CD14-positive monocyte (primary cell): ENCODE data around the gene WNT16. TPM values are rescaled to one million over a fixed set of nuclear protein-coding genes. Genes with fewer than 3 reads are reported as not detected.

Source experiments
- DNase-seq, 3 donors: peaks; one replicate each; pipeline ENCODE4 v3.0.0-alpha.2; 2011 to 2022
- H2AFZ ChIP-seq: 2 replicates; pipeline ENCODE4 v1.6.0; 2012; ENCODE audit warnings: mild to moderate bottlenecking, low read depth, low read length, inconsistent platforms; ENCODE audit not compliant: insufficient read depth, poor library complexity, severe bottlenecking
- H3K27ac ChIP-seq, 2 donors: 1 replicate in 1 of 2; 2 replicates in 1 of 2; pipeline ENCODE4 v1.5.1; 2012 to 2013; ENCODE audit warnings: low read length in 2 of 2, control low read depth in 1 of 2, inconsistent platforms in 1 of 2, low read depth in 1 of 2, mild to moderate bottlenecking in 1 of 2
- H3K27me3 ChIP-seq, 2 donors: one replicate each; pipeline versions ENCODE4 v1.6.0 to v1.6.1; 2011 to 2013; ENCODE audit warnings: low read length in 2 of 2; ENCODE audit not compliant: control insufficient read depth in 2 of 2, insufficient read depth in 2 of 2
- H3K36me3 ChIP-seq, 2 donors: replicated peaks in 1 of 2; 1 replicate in 1 of 2; 2 replicates in 1 of 2; pipeline versions ENCODE4 v1.5.1 to v1.6.1; 2012 to 2013; ENCODE audit warnings: low read length in 2 of 2, control low read depth in 1 of 2, inconsistent platforms in 1 of 2, mild to moderate bottlenecking in 1 of 2; ENCODE audit not compliant: insufficient read depth in 2 of 2, control insufficient read depth in 1 of 2
- H3K4me1 ChIP-seq, 2 donors: 1 replicate in 1 of 2; 2 replicates in 1 of 2; pipeline versions ENCODE4 v1.5.1 to v1.6.1; 2012 to 2013; ENCODE audit warnings: low read length in 2 of 2, control low read depth in 1 of 2, inconsistent platforms in 1 of 2, mild to moderate bottlenecking in 1 of 2, moderate library complexity in 1 of 2; ENCODE audit not compliant: insufficient read depth in 2 of 2, control insufficient read depth in 1 of 2
- H3K4me2 ChIP-seq: replicated peaks from 2 replicates; pipeline ENCODE3; 2012; ENCODE audit warnings: low read length, moderate library complexity, mild to moderate bottlenecking; ENCODE audit not compliant: poor library complexity, severe bottlenecking; ENCODE audit errors: extremely low read depth
- H3K4me3 ChIP-seq, 3 experiments: fragments of 200-600 bp in 1 of 3; sonication (generic) in 1 of 3; replicated peaks in 1 of 3; 1 replicate in 2 of 3; 2 replicates in 1 of 3; pipeline ENCODE4 v1.5.1; 2011 to 2013; ENCODE audit warnings: low read length in 3 of 3, mild to moderate bottlenecking in 3 of 3, control low read depth in 2 of 3, low read depth in 2 of 3, inconsistent platforms in 1 of 3, moderate library complexity in 1 of 3
- H3K79me2 ChIP-seq: 2 replicates; pipeline ENCODE4 v1.6.0; 2012; ENCODE audit warnings: mild to moderate bottlenecking, control low read depth, inconsistent platforms, low read length, moderate library complexity; ENCODE audit not compliant: insufficient read depth
- H3K9ac ChIP-seq: 2 replicates; pipeline ENCODE4 v1.6.0; 2017; ENCODE audit warnings: low read length, mild to moderate bottlenecking; ENCODE audit not compliant: insufficient read depth, poor library complexity, severe bottlenecking
- H3K9me3 ChIP-seq, 2 donors: replicated peaks in 1 of 2; 1 replicate in 1 of 2; 2 replicates in 1 of 2; pipeline versions ENCODE4 v1.5.1 to v1.6.1; 2012 to 2013; ENCODE audit warnings: low read length in 2 of 2, control low read depth in 1 of 2; ENCODE audit not compliant: control insufficient read depth in 1 of 2, insufficient read depth in 1 of 2
- H4K20me1 ChIP-seq: 2 replicates; pipeline ENCODE4 v1.6.0; 2012; ENCODE audit warnings: mild to moderate bottlenecking, low read length, control low read depth, moderate library complexity; ENCODE audit not compliant: insufficient read depth
- H3K27ac Mint-ChIP-seq, 7 donors: one replicate each; pipeline ENCODE4 v1.8.0; 2020; ENCODE audit warnings: mild to moderate bottlenecking in 7 of 7, mixed read lengths in 7 of 7, moderate library complexity in 6 of 7, inconsistent platforms in 2 of 7
- H3K27me3 Mint-ChIP-seq, 3 donors: one replicate each; pipeline ENCODE4 v1.8.0; 2021 to 2022; ENCODE audit warnings: low read depth in 3 of 3, mild to moderate bottlenecking in 3 of 3, mixed read lengths in 3 of 3, moderate library complexity in 3 of 3, inconsistent platforms in 1 of 3
- H3K36me3 Mint-ChIP-seq, 2 donors: one replicate each; pipeline ENCODE4 v1.8.0; 2020; ENCODE audit warnings: mixed read lengths in 2 of 2, inconsistent platforms in 1 of 2, mild to moderate bottlenecking in 1 of 2
- H3K4me1 Mint-ChIP-seq: one replicate; pipeline ENCODE4 v1.8.0; 2020; ENCODE audit warnings: mild to moderate bottlenecking, mixed read lengths
- H3K4me3 Mint-ChIP-seq, 2 donors: one replicate each; pipeline ENCODE4 v1.8.0; 2020; ENCODE audit warnings: mild to moderate bottlenecking in 2 of 2, mixed read lengths in 2 of 2, moderate library complexity in 1 of 2
- H3K9me3 Mint-ChIP-seq, 7 donors: one replicate each; pipeline ENCODE4 v1.8.0; 2020 to 2022; ENCODE audit warnings: mixed read lengths in 7 of 7, mild to moderate bottlenecking in 6 of 7, moderate library complexity in 6 of 7, inconsistent platforms in 2 of 7
- CTCF ChIP-seq: fragments of 200-600 bp; IDR thresholded peaks from one replicate; pipeline ENCODE4 v1.8.0; 2022; ENCODE audit warnings: antibody characterized with exemption, mild to moderate bottlenecking
- WGBS: methylation state at CpG from one replicate; pipeline ENCODE4 v1.1.5; 2013; ENCODE audit warnings: missing lambda C conversion rate; ENCODE audit not compliant: insufficient coverage; 5-methylcytosine and 5-hydroxymethylcytosine counted together
- intact Hi-C, 2 donors: fragments of 100-400 bp; cut with micrococcal nuclease; formaldehyde crosslinking; loops; one replicate each; pipeline versions ENCODE4 v1.15.0 to v1.15.1; 2023
- polyA plus RNA-seq, 3 donors: library from polyadenylated mRNA; depleted of rRNA in 1 of 3; unstranded in 2 of 3; stranded (reverse) in 1 of 3; fragments of 300-500 nt in 2 of 3; fragments of >200 nt in 1 of 3; fragmentation: Illumina TruSeq in 2 of 3; gene quantifications; 1 replicate in 2 of 3; 2 replicates in 1 of 3; pipeline ENCODE4 v1.2.3, GENCODE V29; 2012 to 2021

The WNT16 gene
- polyA plus RNA-seq, 3 donors: 0.05 TPM; not detected in 2

- Histone ChIP-seq H3K4me2 (no peak overlapping the region), H3K9ac (no peak overlapping the region), H3K4me1 (no peaks in the 10 kb centered on the region), H3K4me3 (no peak overlapping the region), H3K36me3 (no peaks in the 10 kb centered on the region), H4K20me1 (no peaks in the 10 kb centered on the region), H3K27me3 (peaks cover 55 to 66% of the 10 kb centered on the region in 2 donors), H3K27ac (no peak overlapping the region), H3K79me2 (no peaks in the 10 kb centered on the region), H2AFZ (no peak overlapping the region), H3K9me3 (peaks cover 4 to 10% of the 10 kb centered on the region in 2 donors)
- WGBS: 1% methylated on average over 30 of the region's 52 CpGs
- H3K9me3 Mint-ChIP-seq: peaks cover 0 to 15% (median 4%) of the 10 kb centered on the region in 7 donors
- H3K27ac Mint-ChIP-seq: no peak overlapping the region
- intact Hi-C loops: no loop called here
- H3K4me1 Mint-ChIP-seq: peaks cover 12% of the 10 kb centered on the region
- H3K27me3 Mint-ChIP-seq: peaks cover 49 to 65% (median 51%) of the 10 kb centered on the region in 3 donors
- H3K4me3 Mint-ChIP-seq: peak overlapping the region; percentile 60 to 82
- DNase-seq: no peak
- H3K36me3 Mint-ChIP-seq: no peaks in the 10 kb centered on the region
- no peak for TF ChIP-seq CTCF
Measured at GRCh38 chr7:121330053-121330833, 1.4 kb downstream of the WNT16 start.

GRCh38 chr7:121331048-121331447 lies 2.2 kb downstream of the WNT16 start:
- Histone ChIP-seq H3K9ac (no peak overlapping the region), H4K20me1 (no peaks in the 10 kb centered on the region), H3K4me3 (no peak overlapping the region), H3K4me2 (no peak overlapping the region), H3K27me3 (peaks cover 57 to 68% of the 10 kb centered on the region in 2 donors), H3K79me2 (no peaks in the 10 kb centered on the region), H3K9me3 (peaks cover 4 to 10% of the 10 kb centered on the region in 2 donors), H3K4me1 (no peaks in the 10 kb centered on the region), H3K36me3 (no peaks in the 10 kb centered on the region), H2AFZ (no peak overlapping the region), H3K27ac (no peak overlapping the region)
- peaks cover 12% of the 10 kb centered on the region for H3K4me1 Mint-ChIP-seq
- no peak for TF ChIP-seq CTCF
- H3K27me3 Mint-ChIP-seq: peaks cover 46 to 65% (median 48%) of the 10 kb centered on the region in 3 donors
- H3K9me3 Mint-ChIP-seq: peaks cover 0 to 15% (median 4%) of the 10 kb centered on the region in 7 donors
- DNase-seq: no peak
- no peaks in the 10 kb centered on the region for H3K36me3 Mint-ChIP-seq
- H3K27ac Mint-ChIP-seq: no peak overlapping the region
- peak overlapping the region in 1 of 2 donors; percentile 3 for H3K4me3 Mint-ChIP-seq
- no CpG with 5 or more reads among the region's 4 CpGs for WGBS
- intact Hi-C loops: no loop called here
